GM10248 (cell line): ENCODE measurements around the gene ATP10A.

Experiments
- CTCF ChIA-PET: fragments of 300-600 bp; sonication (Branson Sonifier 250); formaldehyde crosslinking; extraction: SDS; loops from one replicate; lab custom pipeline; 2021; ENCODE audit warnings: antibody characterized with exemption; lab: Yijun Ruan, JAX
- POLR2A ChIA-PET: fragments of 350-650 bp; sonication (Branson Sonifier 250); formaldehyde crosslinking; extraction: SDS; loops from one replicate; lab custom pipeline; 2020; ENCODE audit warnings: antibody characterized with exemption; lab: Yijun Ruan, JAX
- DNase-seq: peaks from one replicate; pipeline ENCODE4 v3.0.0; 2012; ENCODE audit errors: extremely low spot score
- TF ChIP-seq, protein P1 (sequence below): IDR thresholded peaks from 2 replicates; pipeline ENCODE4 v1.5.1; 2012; ENCODE audit warnings: mild to moderate bottlenecking, low read depth; ENCODE audit errors: extremely low read depth, missing control alignments, control extremely low read depth

Gene ATP10A

GRCh38 chr15:25800761-25801515 is 62.2 kb downstream of the ATP10A start:
- POLR2A ChIA-PET: no interaction called here

GRCh38 chr15:25799906-25800700 is 63.0 kb downstream of the ATP10A start:
- POLR2A ChIA-PET: no interaction called here
- CTCF ChIA-PET: interaction anchor here (0.8 kb wide), 1 partner anchor 14 kb away, joined by 3 read pairs; no protein-coding TSS in a partner anchor
- TF ChIP-seq, protein P1, sequence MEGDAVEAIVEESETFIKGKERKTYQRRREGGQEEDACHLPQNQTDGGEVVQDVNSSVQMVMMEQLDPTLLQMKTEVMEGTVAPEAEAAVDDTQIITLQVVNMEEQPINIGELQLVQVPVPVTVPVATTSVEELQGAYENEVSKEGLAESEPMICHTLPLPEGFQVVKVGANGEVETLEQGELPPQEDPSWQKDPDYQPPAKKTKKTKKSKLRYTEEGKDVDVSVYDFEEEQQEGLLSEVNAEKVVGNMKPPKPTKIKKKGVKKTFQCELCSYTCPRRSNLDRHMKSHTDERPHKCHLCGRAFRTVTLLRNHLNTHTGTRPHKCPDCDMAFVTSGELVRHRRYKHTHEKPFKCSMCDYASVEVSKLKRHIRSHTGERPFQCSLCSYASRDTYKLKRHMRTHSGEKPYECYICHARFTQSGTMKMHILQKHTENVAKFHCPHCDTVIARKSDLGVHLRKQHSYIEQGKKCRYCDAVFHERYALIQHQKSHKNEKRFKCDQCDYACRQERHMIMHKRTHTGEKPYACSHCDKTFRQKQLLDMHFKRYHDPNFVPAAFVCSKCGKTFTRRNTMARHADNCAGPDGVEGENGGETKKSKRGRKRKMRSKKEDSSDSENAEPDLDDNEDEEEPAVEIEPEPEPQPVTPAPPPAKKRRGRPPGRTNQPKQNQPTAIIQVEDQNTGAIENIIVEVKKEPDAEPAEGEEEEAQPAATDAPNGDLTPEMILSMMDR: no peak
- no peak for DNase-seq

More at GRCh38 chr15:25800761-25801515, 62.2 kb downstream of the ATP10A start:
- DNase-seq: no peak
- TF ChIP-seq, protein P1: no peak
- CTCF ChIA-PET: interaction anchor here (0.8 kb wide), 1 partner anchor 15 kb away, joined by 3 read pairs; no protein-coding TSS in a partner anchor

DNA sequence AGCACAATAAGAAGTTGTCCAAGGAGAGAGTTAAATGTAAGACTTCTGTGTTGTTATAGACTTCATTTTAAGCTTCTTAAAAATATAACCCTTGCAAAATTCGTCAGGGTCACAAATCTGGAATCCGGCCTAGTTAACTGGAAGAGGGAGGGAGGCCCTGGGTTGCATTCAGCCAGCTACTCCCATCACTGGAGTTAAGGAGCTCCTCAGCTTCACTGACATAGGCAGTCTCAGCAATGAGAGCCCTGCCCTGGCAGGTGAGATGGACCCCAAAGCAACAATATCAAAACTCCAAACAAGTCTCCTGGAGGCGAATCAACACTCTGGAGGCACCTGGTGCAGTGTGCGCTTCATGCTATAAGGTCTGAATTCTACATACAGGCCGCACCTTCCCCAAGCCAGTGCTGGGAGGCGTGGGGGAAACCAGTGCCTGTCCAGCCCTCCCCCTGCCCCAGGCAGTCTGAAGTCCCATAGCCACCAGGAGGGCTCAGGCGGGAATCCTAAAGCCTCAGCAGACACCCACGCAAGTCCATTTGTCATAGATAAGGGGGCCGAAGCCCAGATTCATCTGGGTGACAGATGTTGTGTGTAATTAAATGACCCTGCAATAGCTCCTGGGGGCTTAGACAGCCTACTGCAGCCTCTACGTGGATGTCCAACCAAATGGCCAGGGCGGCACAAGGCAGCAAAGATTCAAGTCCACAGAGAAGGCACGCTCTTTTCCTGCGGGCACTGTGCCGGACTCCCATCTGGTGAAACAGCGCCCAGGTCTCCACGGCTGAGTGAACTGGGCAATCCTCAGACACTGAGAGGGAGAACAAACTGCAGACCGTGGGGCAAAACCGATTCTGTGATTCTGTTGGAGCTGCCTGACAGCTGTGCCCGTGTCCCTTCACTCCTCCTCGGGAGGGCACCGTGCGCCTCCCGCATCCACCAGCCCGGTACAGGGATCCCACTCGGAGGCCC is 64.9 kb downstream of the ATP10A start:
- CTCF ChIA-PET: no interaction called here
- no peak for DNase-seq
- TF ChIP-seq, protein P1: no peak
- POLR2A ChIA-PET: no interaction called here

GRCh38 chr15:25797511-25797935 is 65.6 kb downstream of the ATP10A start:
- POLR2A ChIA-PET: no interaction called here
- DNase-seq: no peak
- TF ChIP-seq, protein P1: no peak
- CTCF ChIA-PET: no interaction called here

DNA sequence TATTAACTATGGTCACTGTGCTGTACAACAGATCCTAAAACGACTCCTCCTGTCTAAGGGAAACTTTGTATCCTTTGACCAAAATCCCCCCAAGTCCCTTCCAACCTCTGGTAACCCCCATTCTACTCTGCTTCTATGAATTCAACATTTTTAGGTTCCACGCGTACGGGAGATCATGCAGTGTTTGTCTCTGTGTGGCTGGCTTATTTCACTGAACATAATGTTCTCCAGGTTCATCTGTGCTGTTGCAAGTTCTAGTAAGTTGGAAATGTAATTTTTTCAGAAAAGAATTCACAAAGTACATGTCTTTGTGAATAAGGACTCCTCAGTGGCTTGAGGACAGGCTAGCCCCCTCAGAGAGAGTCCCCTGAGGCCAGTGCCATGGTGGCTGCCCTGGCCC is 66.1 kb downstream of the ATP10A start:
- DNase-seq: no peak
- ChIA-PET CTCF (no interaction called here), POLR2A (no interaction called here)
- TF ChIP-seq, protein P1: no peak
